GM12801 (cell line): ENCODE data around the gene HTR4.

Source experiments
- TF ChIP-seq, protein P1 (sequence below): IDR thresholded peaks from one replicate; pipeline ENCODE4 v1.5.1; 2011; ENCODE audit warnings: control low read depth; ENCODE audit not compliant: insufficient read length; ENCODE audit errors: extremely low read depth

Gene HTR4

DNA sequence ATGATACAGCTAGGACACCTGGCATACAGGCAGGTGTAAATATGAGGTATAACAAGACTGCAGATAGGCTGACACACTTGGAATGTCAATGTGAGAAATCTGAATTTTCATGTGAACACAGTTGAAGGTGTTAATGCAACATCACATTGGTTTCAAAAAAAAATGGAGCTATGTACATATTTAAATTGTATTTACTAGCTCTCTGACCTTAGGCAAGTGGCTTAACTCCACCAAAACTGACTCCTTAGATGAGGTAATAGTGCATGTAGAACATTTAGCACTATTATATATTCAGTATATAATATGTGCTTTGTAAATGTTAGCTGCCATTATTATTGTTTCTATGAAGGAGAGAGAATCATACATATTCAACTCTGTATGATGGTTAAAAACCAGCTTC, 48.0 kb downstream of the HTR4 start:
- TF ChIP-seq, protein P1, sequence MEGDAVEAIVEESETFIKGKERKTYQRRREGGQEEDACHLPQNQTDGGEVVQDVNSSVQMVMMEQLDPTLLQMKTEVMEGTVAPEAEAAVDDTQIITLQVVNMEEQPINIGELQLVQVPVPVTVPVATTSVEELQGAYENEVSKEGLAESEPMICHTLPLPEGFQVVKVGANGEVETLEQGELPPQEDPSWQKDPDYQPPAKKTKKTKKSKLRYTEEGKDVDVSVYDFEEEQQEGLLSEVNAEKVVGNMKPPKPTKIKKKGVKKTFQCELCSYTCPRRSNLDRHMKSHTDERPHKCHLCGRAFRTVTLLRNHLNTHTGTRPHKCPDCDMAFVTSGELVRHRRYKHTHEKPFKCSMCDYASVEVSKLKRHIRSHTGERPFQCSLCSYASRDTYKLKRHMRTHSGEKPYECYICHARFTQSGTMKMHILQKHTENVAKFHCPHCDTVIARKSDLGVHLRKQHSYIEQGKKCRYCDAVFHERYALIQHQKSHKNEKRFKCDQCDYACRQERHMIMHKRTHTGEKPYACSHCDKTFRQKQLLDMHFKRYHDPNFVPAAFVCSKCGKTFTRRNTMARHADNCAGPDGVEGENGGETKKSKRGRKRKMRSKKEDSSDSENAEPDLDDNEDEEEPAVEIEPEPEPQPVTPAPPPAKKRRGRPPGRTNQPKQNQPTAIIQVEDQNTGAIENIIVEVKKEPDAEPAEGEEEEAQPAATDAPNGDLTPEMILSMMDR: no peak

- TF ChIP-seq, protein P1: no peak
Measured at GRCh38 chr5:148599187-148599586, 55.1 kb downstream of the HTR4 start.

GRCh38 chr5:148595697-148596096, 58.6 kb downstream of the HTR4 start:
- TF ChIP-seq, protein P1: no peak

GRCh38 chr5:148586796-148587195, 67.5 kb downstream of the HTR4 start:
- TF ChIP-seq, protein P1: no peak

DNA sequence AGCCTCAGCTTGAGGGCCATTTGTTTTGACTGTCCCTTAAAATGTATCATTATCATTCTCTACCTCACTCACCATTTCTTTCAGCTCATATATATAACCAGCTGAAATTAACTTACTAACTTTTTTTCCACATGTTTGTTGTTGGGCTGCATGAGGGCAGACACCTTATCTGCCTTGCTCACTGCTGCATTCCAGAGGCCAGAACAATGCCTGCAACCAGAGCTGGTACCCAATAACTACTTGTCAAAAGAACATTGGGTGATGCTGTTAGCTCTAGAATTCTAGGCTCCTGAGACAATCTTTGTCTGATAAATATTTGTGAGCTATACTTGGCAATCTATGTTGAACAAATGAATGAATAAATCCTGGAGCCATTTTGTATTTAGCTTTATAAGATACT, 68.3 kb downstream of the HTR4 start:
- TF ChIP-seq, protein P1: no peak

GRCh38 chr5:148584103-148584502, 70.2 kb downstream of the HTR4 start:
- TF ChIP-seq, protein P1: no peak

GRCh38 chr5:148583421-148583965, 70.8 kb downstream of the HTR4 start:
- TF ChIP-seq, protein P1: no peak

DNA sequence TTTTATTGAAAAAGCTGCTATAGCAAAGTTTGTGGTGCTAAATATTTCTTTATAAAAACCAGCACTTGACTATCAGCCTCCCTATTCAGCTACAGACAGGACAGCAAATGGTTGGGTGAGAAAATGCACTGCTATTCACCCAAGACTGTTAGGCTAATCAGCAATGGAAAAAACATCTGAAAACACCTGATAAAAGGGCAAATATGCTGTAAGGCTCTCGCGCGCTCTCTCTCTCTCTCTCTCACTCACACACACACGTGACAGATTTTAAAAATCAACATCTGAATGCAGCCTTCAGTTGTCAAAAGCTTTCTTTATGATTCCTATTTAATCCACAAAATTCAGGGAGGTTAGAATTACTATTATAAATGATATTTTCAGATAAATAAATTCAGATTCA, 80.2 kb downstream of the HTR4 start:
- TF ChIP-seq, protein P1: no peak
